IPS-15b (cell line): ENCODE measurements around the gene TUBB6.

ENCODE experiments used
- H3K27me3 ChIP-seq: one replicate; pipeline ENCODE4 v1.6.1; 2013; ENCODE audit warnings: low read length; ENCODE audit not compliant: control insufficient read depth, insufficient read depth
- H3K36me3 ChIP-seq: one replicate; pipeline ENCODE4 v1.6.1; 2013; ENCODE audit warnings: low read length; ENCODE audit not compliant: control insufficient read depth, insufficient read depth
- H3K4me1 ChIP-seq: one replicate; pipeline ENCODE4 v1.6.1; 2013; ENCODE audit warnings: mild to moderate bottlenecking, low read length; ENCODE audit not compliant: control insufficient read depth, insufficient read depth
- H3K4me3 ChIP-seq: one replicate; pipeline ENCODE4 v1.5.1; 2013; ENCODE audit warnings: low read depth, low read length
- H3K9ac ChIP-seq: one replicate; pipeline ENCODE4 v1.6.1; 2013; ENCODE audit warnings: low read depth, mild to moderate bottlenecking, low read length
- H3K9me3 ChIP-seq: one replicate; pipeline ENCODE4 v1.6.1; 2013; ENCODE audit warnings: mild to moderate bottlenecking, low read length; ENCODE audit not compliant: control insufficient read depth, insufficient read depth

Gene TUBB6

DNA sequence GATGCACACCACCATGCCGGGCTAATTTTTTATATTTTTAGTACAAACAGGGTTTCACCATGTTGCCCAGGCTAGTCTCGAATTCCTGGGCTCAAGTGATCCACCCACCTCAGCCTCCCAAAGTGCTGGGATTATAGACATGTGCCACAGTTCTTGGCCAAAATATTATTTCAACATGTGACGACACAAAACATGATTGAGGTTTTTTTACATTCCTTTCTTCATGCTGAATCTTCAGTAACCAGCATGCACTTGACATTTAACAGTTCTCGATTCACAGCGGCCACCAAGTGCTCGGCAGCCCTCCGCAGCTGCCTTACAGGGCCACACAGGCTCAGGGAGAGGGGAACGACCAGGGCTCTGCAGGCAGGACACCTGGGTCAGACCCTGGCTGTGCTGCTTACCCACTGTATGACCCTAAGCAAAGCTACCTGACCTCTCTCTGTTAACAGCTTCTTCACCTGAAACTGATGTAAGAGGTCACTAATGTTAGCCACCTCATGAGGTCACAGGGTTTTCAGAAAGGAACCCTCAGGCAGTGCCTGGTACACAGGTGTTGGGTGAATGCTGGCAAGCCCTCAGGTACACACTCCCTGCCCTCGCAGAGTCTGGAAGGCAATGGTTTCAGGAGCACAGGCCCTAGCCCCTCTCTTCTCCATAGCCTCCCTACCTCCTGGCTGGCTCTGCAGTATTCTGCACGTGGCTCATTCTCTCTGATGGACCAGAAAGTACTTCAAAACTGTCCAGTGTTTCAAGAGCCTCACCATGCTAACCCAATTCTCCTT is 25.7 kb downstream of the TUBB6 start:
- Histone ChIP-seq H3K27me3 (no peaks in the 10 kb centered on the region), H3K4me1 (peaks cover 34% of the 10 kb centered on the region), H3K9me3 (no peaks in the 10 kb centered on the region), H3K9ac (no peak overlapping the region), H3K4me3 (no peak overlapping the region), H3K36me3 (peaks cover 15% of the 10 kb centered on the region)

DNA sequence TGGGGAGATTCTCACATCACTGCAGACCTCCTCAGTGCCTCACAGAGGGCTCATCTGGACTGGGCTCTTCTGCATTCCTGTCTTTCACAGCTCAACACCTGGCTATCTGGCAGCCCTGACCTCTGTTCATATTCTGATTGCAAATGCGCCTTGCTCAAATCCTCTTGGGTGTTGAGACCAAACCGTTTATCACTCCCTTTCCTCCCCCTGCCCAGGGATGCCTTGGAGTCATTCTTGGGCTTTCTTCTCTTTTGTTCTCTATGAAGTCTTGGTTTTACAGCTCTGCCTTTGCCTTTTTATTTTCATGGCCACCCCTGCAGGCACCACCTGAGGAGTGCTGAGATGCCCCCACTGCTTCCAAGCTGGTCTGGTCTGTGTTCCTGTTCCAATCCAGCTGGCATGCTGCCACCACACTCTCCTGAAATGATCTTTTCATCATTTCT is 26.3 kb downstream of the TUBB6 start:
- Histone ChIP-seq H3K4me1 (peaks cover 34% of the 10 kb centered on the region), H3K36me3 (peaks cover 10% of the 10 kb centered on the region)

DNA sequence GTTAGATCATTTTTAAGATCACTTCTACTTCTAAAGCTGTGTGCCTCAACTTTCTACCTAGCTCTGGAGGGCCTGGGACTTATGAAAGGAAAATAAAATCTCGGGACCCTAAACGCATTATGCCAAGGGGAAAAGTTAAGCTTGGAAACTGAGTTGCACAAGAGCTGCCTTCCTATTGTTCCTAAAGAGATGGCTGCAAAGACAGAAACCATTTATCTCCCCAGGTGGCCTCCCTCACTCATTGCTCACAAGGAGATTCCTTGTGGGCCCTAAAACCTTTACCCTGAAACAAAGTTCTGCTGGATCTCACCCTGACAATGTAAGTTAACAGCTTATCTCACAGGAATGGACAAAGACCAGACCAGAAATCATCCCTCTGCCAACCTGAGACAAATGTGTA is 26.8 kb downstream of the TUBB6 start:
- Histone ChIP-seq H3K27me3 (no peaks in the 10 kb centered on the region), H3K9ac (no peak overlapping the region), H3K36me3 (peaks cover 9% of the 10 kb centered on the region), H3K4me1 (peaks cover 34% of the 10 kb centered on the region), H3K4me3 (peak overlapping the region; percentile 10), H3K9me3 (no peaks in the 10 kb centered on the region)

More for the DNA sequence above, 26.3 kb downstream of the TUBB6 start:
- Histone ChIP-seq H3K9me3 (no peaks in the 10 kb centered on the region), H3K9ac (no peak overlapping the region), H3K4me3 (no peak overlapping the region), H3K27me3 (no peaks in the 10 kb centered on the region)

DNA sequence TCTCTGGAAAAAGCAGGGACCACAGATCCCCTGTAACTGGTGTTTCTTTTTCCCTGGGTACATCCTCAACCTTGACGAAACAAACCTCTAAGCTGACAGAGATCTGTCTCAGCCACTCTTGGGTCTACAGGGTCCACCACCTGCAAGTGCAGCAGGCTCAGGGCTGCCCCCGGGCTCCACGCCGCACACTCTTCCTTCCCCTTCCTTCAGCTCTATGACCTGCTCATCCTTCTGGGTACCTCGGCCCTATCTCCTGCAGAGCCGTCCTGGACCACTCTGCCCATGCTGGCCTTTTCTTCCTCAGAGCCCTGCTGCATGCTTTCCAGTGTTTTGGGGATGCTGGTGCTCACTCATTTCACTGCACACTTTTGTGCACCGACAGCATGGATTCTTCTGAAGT is 27.5 kb downstream of the TUBB6 start:
- H3K36me3 ChIP-seq, result peaks cover 9% of the 10 kb centered on the region
- H3K27me3 ChIP-seq, result no peaks in the 10 kb centered on the region
- H3K4me1 ChIP-seq, result peaks cover 34% of the 10 kb centered on the region
- H3K9me3 ChIP-seq, result no peaks in the 10 kb centered on the region
- peak overlapping the region; percentile 10 for H3K4me3 ChIP-seq
- H3K9ac ChIP-seq, result no peak overlapping the region

DNA sequence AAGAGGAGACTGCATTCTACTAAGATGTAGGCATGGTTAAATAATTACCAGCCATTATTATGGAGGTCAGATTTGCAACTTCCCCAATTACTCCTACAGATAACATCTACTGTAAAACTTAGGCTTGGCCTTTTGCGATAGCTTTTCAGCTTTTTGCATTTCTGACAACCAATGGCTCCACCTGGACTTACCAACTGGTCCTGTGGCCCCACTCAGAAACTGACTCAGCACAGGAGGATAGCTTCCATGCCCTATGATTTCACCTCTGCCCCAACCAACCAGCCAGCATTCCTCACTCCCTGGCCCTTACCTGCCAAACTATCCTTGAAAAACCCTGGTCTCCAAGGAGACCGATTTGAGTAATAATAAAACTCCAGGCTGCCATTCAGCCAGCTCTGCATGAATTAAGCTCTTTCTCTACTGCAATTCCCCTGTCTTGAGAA is 28.2 kb downstream of the TUBB6 start:
- peaks cover 9% of the 10 kb centered on the region for H3K36me3 ChIP-seq
- no peak overlapping the region for H3K9ac ChIP-seq
- H3K27me3 ChIP-seq, result no peaks in the 10 kb centered on the region
- no peak overlapping the region for H3K4me3 ChIP-seq
- peaks cover 34% of the 10 kb centered on the region for H3K4me1 ChIP-seq
- H3K9me3 ChIP-seq, result no peaks in the 10 kb centered on the region

DNA sequence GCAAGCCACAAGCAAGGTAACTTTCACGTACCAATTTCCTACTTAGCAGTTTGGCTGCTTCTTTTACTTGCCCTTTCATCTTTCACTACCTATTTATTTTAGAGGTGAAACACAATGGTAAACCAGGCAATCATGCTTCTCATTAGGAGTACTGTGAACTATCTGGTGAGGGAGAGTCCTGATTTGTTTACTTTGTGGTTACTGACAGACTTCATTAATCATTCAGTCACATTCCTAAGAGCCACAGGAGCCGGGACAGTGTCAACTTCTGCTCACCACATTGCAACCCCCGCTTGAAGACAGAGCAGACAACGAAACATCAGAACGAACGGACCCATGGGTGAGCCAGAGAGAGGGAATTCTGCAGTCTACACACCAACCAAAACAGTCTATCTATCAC is 28.8 kb downstream of the TUBB6 start:
- H3K36me3 ChIP-seq, result peaks cover 10% of the 10 kb centered on the region
- H3K9me3 ChIP-seq, result no peaks in the 10 kb centered on the region
- no peak overlapping the region for H3K4me3 ChIP-seq
- H3K27me3 ChIP-seq, result no peaks in the 10 kb centered on the region
- H3K9ac ChIP-seq, result no peak overlapping the region
- H3K4me1 ChIP-seq, result peaks cover 34% of the 10 kb centered on the region

DNA sequence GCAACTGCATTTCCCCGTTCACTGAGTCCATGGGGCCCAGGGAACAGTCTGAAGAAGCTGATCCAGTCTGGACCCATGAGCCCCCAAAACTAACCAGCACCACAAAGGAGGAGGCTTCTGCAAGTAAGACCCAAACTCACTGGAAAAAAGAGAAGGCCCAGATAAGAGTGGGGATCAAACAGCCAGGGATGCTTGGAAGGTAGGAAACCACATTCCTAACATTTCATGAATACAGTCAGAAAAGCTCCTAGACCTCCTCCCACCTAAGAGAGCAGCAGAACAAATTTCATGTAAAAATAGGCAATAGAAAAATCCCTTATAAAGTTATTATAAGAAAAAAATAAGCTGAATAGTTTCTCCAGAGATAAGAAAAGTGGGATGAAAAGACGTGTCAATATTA is 30.3 kb downstream of the TUBB6 start:
- peaks cover 18% of the 10 kb centered on the region for H3K36me3 ChIP-seq
- H3K9ac ChIP-seq, result no peak overlapping the region
- H3K27me3 ChIP-seq, result no peaks in the 10 kb centered on the region
- peaks cover 34% of the 10 kb centered on the region for H3K4me1 ChIP-seq
- no peaks in the 10 kb centered on the region for H3K9me3 ChIP-seq
- no peak overlapping the region for H3K4me3 ChIP-seq

DNA sequence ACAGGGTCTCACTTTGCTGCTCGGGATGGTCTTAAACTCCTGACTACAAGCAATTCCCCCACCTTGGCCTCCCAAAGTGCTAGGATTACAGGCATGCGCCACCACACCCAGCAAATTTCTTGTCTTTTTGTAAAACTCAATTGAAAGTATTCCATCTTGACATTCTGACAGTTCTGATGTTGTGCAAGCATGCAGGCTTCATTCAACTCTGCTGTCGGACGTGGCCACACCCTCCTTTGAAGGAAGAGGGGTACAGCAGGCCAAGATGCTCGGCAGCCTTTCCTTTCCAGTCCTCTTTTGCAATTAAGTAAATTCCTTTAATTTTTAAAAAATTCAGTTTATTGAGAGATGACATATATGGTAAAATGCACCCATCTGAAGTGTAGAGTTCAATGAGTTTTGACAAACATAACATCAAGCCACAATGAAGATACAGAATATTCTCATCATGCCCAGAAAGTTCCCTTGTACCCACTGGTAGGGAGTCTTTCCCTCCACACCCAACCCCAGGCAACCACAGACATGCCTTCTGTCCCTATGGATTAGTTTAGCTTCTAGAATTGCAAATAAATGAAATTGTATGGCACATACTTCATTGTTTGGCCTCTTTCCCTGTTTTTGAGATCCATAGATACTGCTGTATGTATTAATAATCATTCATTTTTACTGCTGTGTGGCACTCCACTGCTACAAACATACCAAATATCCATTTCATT is 33.1 kb downstream of the TUBB6 start:
- Histone ChIP-seq H3K9me3 (no peaks in the 10 kb centered on the region), H3K9ac (no peak overlapping the region), H3K4me3 (no peak overlapping the region), H3K27me3 (no peaks in the 10 kb centered on the region), H3K36me3 (peaks cover 27% of the 10 kb centered on the region), H3K4me1 (peaks cover 10% of the 10 kb centered on the region)

DNA sequence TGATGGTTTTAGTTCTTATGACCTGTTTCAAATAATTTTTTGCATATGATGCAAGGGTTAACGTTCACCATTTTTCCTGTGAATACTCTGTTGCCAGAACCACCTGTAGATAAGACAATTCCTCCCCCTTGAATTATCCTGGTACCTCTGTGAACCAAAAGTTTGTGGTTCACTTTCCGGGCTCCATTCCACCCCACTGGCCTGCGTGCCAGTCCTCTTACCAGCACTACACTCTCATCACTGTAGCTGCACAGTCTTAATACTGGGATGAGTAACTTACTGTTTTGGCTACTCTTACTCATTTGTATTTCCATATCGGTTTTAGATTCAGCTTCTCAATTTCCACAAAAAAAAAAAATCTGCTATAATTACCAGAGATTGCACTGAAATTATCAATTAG is 34.6 kb downstream of the TUBB6 start:
- H3K27me3 ChIP-seq, result no peaks in the 10 kb centered on the region
- no peak overlapping the region for H3K9ac ChIP-seq
- peaks cover 32% of the 10 kb centered on the region for H3K36me3 ChIP-seq
- no peak overlapping the region for H3K4me3 ChIP-seq
- H3K9me3 ChIP-seq, result no peaks in the 10 kb centered on the region
- no peaks in the 10 kb centered on the region for H3K4me1 ChIP-seq

DNA sequence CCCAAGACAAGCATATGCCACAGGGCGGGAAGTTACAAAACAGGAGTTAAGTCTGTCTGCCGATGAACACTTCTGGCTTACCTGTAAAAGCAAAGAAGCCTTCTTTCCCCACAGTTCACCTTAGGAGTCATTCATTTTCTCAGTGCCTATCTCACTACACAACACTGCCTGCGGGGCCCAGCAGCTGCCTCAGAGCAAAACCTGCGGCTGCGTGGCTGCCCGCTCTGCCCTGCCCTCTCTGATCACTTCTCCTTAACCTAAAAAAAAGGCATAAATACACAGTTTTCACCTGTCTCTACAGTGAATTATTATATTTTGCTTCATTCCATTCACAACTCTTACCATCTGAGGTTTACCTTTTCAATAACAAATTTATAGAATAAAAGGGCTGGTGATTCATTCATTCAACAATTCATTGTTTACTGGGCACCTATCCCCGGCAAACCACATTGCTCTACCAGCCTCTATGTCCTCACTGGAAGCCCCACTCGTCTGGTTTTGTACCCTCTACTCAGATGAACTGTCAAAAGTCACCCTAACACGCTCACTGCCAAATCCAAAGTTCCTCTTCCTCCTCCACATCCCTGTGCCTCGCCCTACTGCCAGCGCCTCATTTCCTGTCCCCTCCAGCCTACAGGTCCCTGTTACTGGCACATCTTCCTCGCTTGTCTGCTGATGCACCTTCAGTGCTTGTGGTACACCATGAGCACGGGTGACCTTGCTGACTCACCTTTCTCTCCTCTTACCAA is 37.6 kb downstream of the TUBB6 start:
- Histone ChIP-seq H3K36me3 (peaks cover 44% of the 10 kb centered on the region), H3K27me3 (no peaks in the 10 kb centered on the region), H3K9ac (no peak overlapping the region), H3K9me3 (no peaks in the 10 kb centered on the region), H3K4me1 (no peaks in the 10 kb centered on the region), H3K4me3 (no peak overlapping the region)

DNA sequence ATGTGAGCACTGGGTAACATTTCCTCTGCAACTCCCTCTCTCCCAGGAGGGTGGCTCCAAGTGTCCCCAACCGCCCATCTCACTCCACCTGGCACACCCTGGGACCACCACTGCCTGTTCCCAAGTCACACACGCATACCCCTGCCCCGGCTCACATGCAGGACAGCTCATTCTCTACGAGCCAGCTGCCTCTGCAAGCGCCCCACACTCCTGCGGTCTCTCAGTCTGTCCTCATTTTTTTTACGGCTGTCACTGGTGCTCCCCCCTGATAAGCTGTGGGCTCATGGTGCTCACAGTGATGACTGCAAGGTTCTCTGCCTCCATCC is 38.2 kb downstream of the TUBB6 start:
- no peaks in the 10 kb centered on the region for H3K4me1 ChIP-seq
- H3K4me3 ChIP-seq, result no peak overlapping the region
- no peak overlapping the region for H3K9ac ChIP-seq
- H3K27me3 ChIP-seq, result no peaks in the 10 kb centered on the region
- no peaks in the 10 kb centered on the region for H3K9me3 ChIP-seq
- peaks cover 44% of the 10 kb centered on the region for H3K36me3 ChIP-seq
